H1 (cell line): ENCODE results near the gene ZNF646. TPM values are rescaled to one million over a fixed set of nuclear protein-coding genes. Genes with fewer than 3 reads are reported as not detected.

Experiments used
- CTCF ChIA-PET: fragments of 300-600 bp; sonication (Branson Sonifier 250); formaldehyde crosslinking; loops from one replicate; lab custom pipeline; 2021; ENCODE audit not compliant: partially characterized antibody; lab: Charles Lee
- POLR2A ChIA-PET: fragments of 300-600 bp; sonication (Branson Sonifier 250); formaldehyde crosslinking; loops from one replicate; lab custom pipeline; 2021; ENCODE audit warnings: inconsistent platforms; ENCODE audit not compliant: partially characterized antibody; lab: Charles Lee
- DNase-seq, 2 experiments: peaks; one replicate each; pipeline versions ENCODE4 v3.0.0 to v3.0.0-alpha.2; 2010 to 2022; ENCODE audit warnings: low spot score in 2 of 2, low read depth in 1 of 2, mixed read lengths in 1 of 2
- FAIRE-seq: peaks from 2 replicates; lab custom pipeline; 2011; peaks lifted over from hg19 to GRCh38; lab: Jason Lieb, UNC
- H2AFZ ChIP-seq: 2 replicates; pipeline ENCODE4 v1.8.1; 2012; ENCODE audit warnings: low read length, inconsistent platforms
- H2AK5ac ChIP-seq: 2 replicates; pipeline ENCODE4 v1.6.1; 2013; ENCODE audit warnings: low read depth, low read length
- H2BK120ac ChIP-seq: replicated peaks from 2 replicates; pipeline ENCODE3; 2013; ENCODE audit warnings: low read depth, low read length, inconsistent platforms
- H2BK12ac ChIP-seq: 2 replicates; pipeline ENCODE4 v1.6.1; 2013; ENCODE audit warnings: low read depth, low read length
- H2BK15ac ChIP-seq: 2 replicates; pipeline ENCODE4 v1.6.1; 2013; ENCODE audit warnings: low read length
- H2BK20ac ChIP-seq: 2 replicates; pipeline ENCODE4 v1.6.1; 2013; ENCODE audit warnings: low read length
- H2BK5ac ChIP-seq: 2 replicates; pipeline ENCODE4 v1.6.1; 2013; ENCODE audit warnings: low read depth, low read length
- H3K14ac ChIP-seq: 2 replicates; pipeline ENCODE4 v1.6.1; 2013; ENCODE audit warnings: inconsistent platforms; ENCODE audit not compliant: insufficient read length
- H3K18ac ChIP-seq: 2 replicates; pipeline ENCODE4 v1.6.1; 2013; ENCODE audit warnings: low read length; ENCODE audit errors: extremely low read depth
- H3K23ac ChIP-seq: 2 replicates; pipeline ENCODE4 v1.6.1; 2013; ENCODE audit warnings: inconsistent platforms; ENCODE audit not compliant: insufficient read length
- H3K23me2 ChIP-seq: 2 replicates; pipeline ENCODE4 v1.6.1; 2013; ENCODE audit warnings: low read depth, low read length
- H3K27ac ChIP-seq: 2 replicates; pipeline ENCODE4 v1.6.1; 2011; ENCODE audit warnings: low read depth, low read length, inconsistent platforms
- H3K27me3 ChIP-seq, 4 experiments: replicated peaks in 1 of 4; 1 replicate in 1 of 4; 2 replicates in 3 of 4; pipeline versions ENCODE4 v1.6.1 to v1.8.1; 2011 to 2013; ENCODE audit warnings: low read length in 3 of 4, mild to moderate bottlenecking in 3 of 4, inconsistent platforms in 2 of 4, mixed read lengths in 2 of 4, moderate library complexity in 1 of 4; ENCODE audit not compliant: control insufficient read depth in 3 of 4, insufficient read depth in 3 of 4; ENCODE audit errors: extremely low read depth in 1 of 4
- H3K36me3 ChIP-seq, 4 experiments: 2 replicates each; pipeline versions ENCODE4 v1.6.1 to v1.8.1; 2011 to 2013; ENCODE audit warnings: mild to moderate bottlenecking in 4 of 4, low read length in 3 of 4, moderate library complexity in 2 of 4, control low read depth in 1 of 4, inconsistent platforms in 1 of 4; ENCODE audit not compliant: insufficient read depth in 4 of 4, control insufficient read depth in 2 of 4
- H3K4ac ChIP-seq: replicated peaks from 2 replicates; pipeline ENCODE3; 2013; ENCODE audit warnings: low read length, low read depth, mixed read lengths, inconsistent platforms; ENCODE audit not compliant: insufficient read length
- H3K4me1 ChIP-seq, 4 experiments: replicated peaks in 1 of 4; 1 replicate in 1 of 4; 2 replicates in 3 of 4; pipeline versions ENCODE4 v1.6.1 to v1.8.1; 2011 to 2013; ENCODE audit warnings: low read length in 3 of 4, inconsistent platforms in 2 of 4, mixed read lengths in 1 of 4; ENCODE audit not compliant: insufficient read depth in 4 of 4, control insufficient read depth in 3 of 4
- H3K4me2 ChIP-seq, 2 experiments: 2 replicates each; pipeline versions ENCODE4 v1.6.1 to v1.8.1; 2011 to 2013; ENCODE audit warnings: low read depth in 2 of 2, low read length in 2 of 2, control low read depth in 1 of 2, inconsistent platforms in 1 of 2, mild to moderate bottlenecking in 1 of 2; ENCODE audit not compliant: insufficient read depth in 1 of 2
- H3K4me3 ChIP-seq, 4 experiments: fragments of 200-600, 300-600 bp in 1 of 4; sonication (generic), shearing (Covaris generic), sonication (Bioruptor Twin) in 1 of 4; 2 replicates each; pipeline versions ENCODE4 v1.5.1 to v1.8.1; 2011 to 2016; ENCODE audit warnings: low read length in 4 of 4, low read depth in 3 of 4, control low read depth in 2 of 4, inconsistent platforms in 2 of 4, mild to moderate bottlenecking in 2 of 4, mixed read lengths in 1 of 4, moderate library complexity in 1 of 4; ENCODE audit not compliant: insufficient read depth in 2 of 4; ENCODE audit errors: extremely low read depth in 1 of 4
- H3K56ac ChIP-seq: replicated peaks from 2 replicates; pipeline ENCODE3; 2013; ENCODE audit warnings: low read depth, mild to moderate bottlenecking, mixed read lengths, low read length, inconsistent platforms; ENCODE audit not compliant: insufficient read length
- H3K79me1 ChIP-seq: 2 replicates; pipeline ENCODE4 v1.6.1; 2013; ENCODE audit warnings: low read depth, low read length, control low read depth
- H3K79me2 ChIP-seq, 2 experiments: 2 replicates each; pipeline versions ENCODE4 v1.6.1 to v1.8.1; 2012 to 2013; ENCODE audit warnings: low read length in 2 of 2, mild to moderate bottlenecking in 2 of 2, inconsistent platforms in 1 of 2; ENCODE audit not compliant: insufficient read depth in 2 of 2, control insufficient read depth in 1 of 2
- H3K9ac ChIP-seq, 4 experiments: replicated peaks in 1 of 4; 1 replicate in 1 of 4; 2 replicates in 3 of 4; pipeline versions ENCODE4 v1.6.1 to v1.8.1; 2011 to 2013; ENCODE audit warnings: low read depth in 3 of 4, low read length in 3 of 4, control low read depth in 2 of 4, mild to moderate bottlenecking in 2 of 4, moderate library complexity in 2 of 4, inconsistent platforms in 1 of 4; ENCODE audit errors: extremely low read depth in 1 of 4
- H3K9me3 ChIP-seq, 2 experiments: 2 replicates each; pipeline versions ENCODE4 v1.6.1 to v1.8.1; 2012 to 2013; ENCODE audit warnings: mild to moderate bottlenecking in 2 of 2, moderate library complexity in 2 of 2, control low read depth in 1 of 2, inconsistent platforms in 1 of 2, low read depth in 1 of 2, low read length in 1 of 2, mixed read lengths in 1 of 2; ENCODE audit not compliant: insufficient read depth in 2 of 2
- H4K20me1 ChIP-seq, 2 experiments: replicated peaks in 1 of 2; 2 replicates each; pipeline versions ENCODE3 to v1.8.1; 2011 to 2013; ENCODE audit warnings: inconsistent platforms in 2 of 2, low read length in 2 of 2, mild to moderate bottlenecking in 1 of 2; ENCODE audit not compliant: insufficient read depth in 2 of 2, control insufficient read depth in 1 of 2
- H4K5ac ChIP-seq: 2 replicates; pipeline ENCODE4 v1.6.1; 2013; ENCODE audit warnings: low read length, low read depth, mixed read lengths, inconsistent platforms; ENCODE audit not compliant: insufficient read length
- H4K8ac ChIP-seq: 2 replicates; pipeline ENCODE4 v1.8.0; 2013; ENCODE audit warnings: mild to moderate bottlenecking, moderate library complexity, low read length, inconsistent platforms; ENCODE audit not compliant: insufficient read depth; ENCODE audit errors: extremely low read depth
- H4K91ac ChIP-seq: replicated peaks from 2 replicates; pipeline ENCODE3; 2013; ENCODE audit warnings: low read length, mixed read lengths, inconsistent platforms; ENCODE audit not compliant: insufficient read length
- ASH2L ChIP-seq: fragments of 200-600, 300-600 bp; sonication (generic); IDR thresholded peaks from one replicate; pipeline ENCODE4 v1.7.1; 2017; ENCODE audit warnings: low read length
- BCL11A ChIP-seq, 2 experiments: IDR thresholded peaks; one replicate each; pipeline ENCODE4 v1.6.1; 2011; ENCODE audit warnings: low read depth in 2 of 2, low read length in 2 of 2, mild to moderate bottlenecking in 2 of 2
- BRCA1 ChIP-seq: IDR thresholded peaks from 2 replicates; pipeline ENCODE4 v1.6.1; 2012; ENCODE audit warnings: low read depth, low read length, improper control_type of control experiment
- WGBS, 2 experiments: shearing (Covaris generic) in 1 of 2; methylation state at CpG; one replicate each; pipeline versions ENCODE4 v1.1.6 to v1.1.7; 2013 to 2015; ENCODE audit warnings: low lambda C conversion rate in 2 of 2, mixed read lengths in 2 of 2, inconsistent platforms in 1 of 2, low coverage in 1 of 2, missing lambda C conversion rate in 1 of 2; ENCODE audit not compliant: insufficient replicate concordance in 2 of 2, insufficient coverage in 1 of 2, insufficient read length in 1 of 2; ENCODE audit errors: extremely low coverage in 1 of 2, missing lambda C conversion rate in 1 of 2; 5-methylcytosine and 5-hydroxymethylcytosine counted together
- polyA plus RNA-seq, 7 experiments: library from polyadenylated mRNA; depleted of rRNA in 3 of 7; stranded (reverse) in 5 of 7; unstranded in 2 of 7; fragments of >200 nt in 5 of 7; fragments of 200-250 nt in 2 of 7; gene quantifications; 1 replicate in 5 of 7; 2 replicates in 1 of 7; 4 replicates in 1 of 7; pipeline versions ENCODE4 v1.2.1 to v1.2.3, GENCODE V29; 2011 to 2013; ENCODE audit warnings: missing spikeins in 2 of 7, mixed read lengths in 2 of 7
- total RNA-seq: library from RNA; stranded (reverse); fragmentation: NEBNext Ultra II Directional; extraction: Animal tissue kit (Norgen Biotek cat#: 25700); gene quantifications from 2 replicates; pipeline ENCODE4 v1.2.1, GENCODE V29; 2021
- TF ChIP-seq, protein P1 (sequence below): IDR thresholded peaks from 2 replicates; pipeline ENCODE4 v1.6.1; 2012; ENCODE audit warnings: inconsistent platforms
- TF ChIP-seq, protein P2 (sequence below): IDR thresholded peaks from 2 replicates; pipeline ENCODE4 v1.6.1; 2011; ENCODE audit warnings: low read depth, mild to moderate bottlenecking, low read length; ENCODE audit not compliant: insufficient read depth

ZNF646 gene
- total and polyA plus RNA-seq, 2 of the 8 experiments (the other 6 are each of a cell fraction or from before 2014, with no cell fraction given) = 6.5 to 25.0 TPM

DNA sequence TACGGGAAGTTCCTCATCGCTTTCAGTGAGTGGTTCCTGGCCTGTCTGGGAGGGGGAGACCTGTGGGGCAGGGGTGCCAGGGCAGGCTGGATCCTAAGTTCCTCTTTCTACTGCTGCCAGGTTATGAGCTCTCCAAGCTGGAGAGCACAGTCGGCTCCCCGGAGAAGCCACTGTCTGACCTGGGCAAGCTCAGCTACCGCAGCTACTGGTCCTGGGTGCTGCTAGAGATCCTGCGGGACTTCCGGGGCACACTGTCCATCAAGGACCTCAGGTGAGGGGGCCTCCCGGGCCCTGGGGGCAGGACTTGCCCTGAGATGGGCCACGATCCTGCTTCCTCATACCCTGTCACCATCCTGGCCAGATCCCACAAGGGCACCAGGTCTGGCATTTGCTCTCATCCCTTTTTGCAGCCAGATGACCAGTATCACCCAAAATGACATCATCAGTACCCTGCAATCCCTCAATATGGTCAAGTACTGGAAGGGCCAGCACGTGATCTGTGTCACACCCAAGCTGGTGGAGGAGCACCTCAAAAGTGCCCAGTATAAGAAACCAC, 56.2 kb downstream of the ZNF646 start:
- peaks cover 0 to 33% (median 27%) of the 10 kb centered on the region in 4 experiments; a peak in 6 of 7 replicates for H3K4me1 ChIP-seq

More for the DNA sequence above, 56.2 kb downstream of the ZNF646 start:
- H2AK5ac ChIP-seq = no peak overlapping the region
- peak overlapping the region; percentile 15; the same call in 1 of the 2 replicates for H3K18ac ChIP-seq
- H3K23ac ChIP-seq = no peak overlapping the region
- H3K4me3 ChIP-seq = 0 out of 8 replicates have a peak overlapping the region, but pooled peaks of 1 of the 4 experiments have one; percentile 11
- DNase-seq (no peak), FAIRE-seq (no peak)
- H3K27ac ChIP-seq = peak overlapping the region; percentile 70; the same call in 1 of the 2 replicates
- H4K91ac ChIP-seq = peak overlapping the region; percentile 14
- H3K4ac ChIP-seq = no peak overlapping the region
- peaks cover 14 to 27% (median 19%) of the 10 kb centered on the region in 4 experiments for H3K36me3 ChIP-seq
- no peak overlapping the region for H2BK20ac ChIP-seq
- peaks cover 0 to 19% of the 10 kb centered on the region in 2 experiments; a peak in 2 of 4 replicates for H3K79me2 ChIP-seq
- peak overlapping the region in 1 of 2 experiments; percentile 2; a peak in 1 of 4 replicates for H3K4me2 ChIP-seq
- peaks cover 11% of the 10 kb centered on the region for H3K23me2 ChIP-seq
- H4K8ac ChIP-seq = peak overlapping the region; percentile 8; the same call in 1 of the 2 replicates
- WGBS, 2 experiments = 89% methylated on average over 10 of the region's 10 CpGs; no CpG with 5 or more reads in 1 of the 2 experiments
- H2BK12ac ChIP-seq = peak overlapping the region; percentile 29; the same call in 1 of the 2 replicates
- peak overlapping the region; percentile 56 for H4K5ac ChIP-seq
- H3K9me3 ChIP-seq = no peaks in the 10 kb centered on the region
- peaks cover 4 to 6% of the 10 kb centered on the region in 2 experiments for H4K20me1 ChIP-seq
- peaks cover 4% of the 10 kb centered on the region for H3K79me1 ChIP-seq
- peak overlapping the region in 2 of 4 experiments; percentile 2 to 27; a peak in 2 of 7 replicates for H3K9ac ChIP-seq
- H3K27me3 ChIP-seq = no peaks in the 10 kb centered on the region
- peak overlapping the region; percentile 34; the same call in 1 of the 2 replicates for H2BK15ac ChIP-seq
- H2BK5ac ChIP-seq = peak overlapping the region; percentile 66; the same call in 1 of the 2 replicates
- no peak overlapping the region for H3K56ac ChIP-seq
- CTCF ChIA-PET = interaction anchor here (1.0 to 1.7 kb wide), 4 partner anchors 11 to 38 kb away, joined by 3 to 6 read pairs (median 4); no protein-coding TSS in a partner anchor
- H2AFZ ChIP-seq = no peak overlapping the region
- H2BK120ac ChIP-seq = no peak overlapping the region
- TF ChIP-seq, protein P1, sequence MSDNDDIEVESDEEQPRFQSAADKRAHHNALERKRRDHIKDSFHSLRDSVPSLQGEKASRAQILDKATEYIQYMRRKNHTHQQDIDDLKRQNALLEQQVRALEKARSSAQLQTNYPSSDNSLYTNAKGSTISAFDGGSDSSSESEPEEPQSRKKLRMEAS = no peak
- TF ChIP-seq BCL11A (IDR thresholded peaks at IDR 0.05; ENCODE audit: low read depth in 2 of 2, low read length in 2 of 2) = no peak
- TF ChIP-seq ASH2L = no peak
- TF ChIP-seq, protein P2, sequence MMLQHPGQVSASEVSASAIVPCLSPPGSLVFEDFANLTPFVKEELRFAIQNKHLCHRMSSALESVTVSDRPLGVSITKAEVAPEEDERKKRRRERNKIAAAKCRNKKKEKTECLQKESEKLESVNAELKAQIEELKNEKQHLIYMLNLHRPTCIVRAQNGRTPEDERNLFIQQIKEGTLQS = no peak
- no peak for TF ChIP-seq BRCA1
- no peak overlapping the region for H3K14ac ChIP-seq
- POLR2A ChIA-PET = interaction anchor here (0.8 to 34.9 kb wide), 8 partner anchors 6 to 147 kb away, joined by 3 to 713 read pairs (median 8); partner anchors contain the start of genes BCKDK, FUS, KAT8 and PRSS36
